Hematopoietic multipotent progenitor cell treated with erythropoietin and hydrocortisone succinate and interleukin-3 and kit ligand, for 6 days (in vitro differentiated cells): ENCODE results near the gene CDCA3.
"Not testable (repeated sequence)": the region's sequence is repeated elsewhere in the genome, so short reads cannot be mapped to it uniquely, and the experiment has no call there.

Experiments
- DNase-seq: peaks from one replicate; pipeline ENCODE4 v3.0.0-alpha.2; 2015

Gene CDCA3

DNA sequence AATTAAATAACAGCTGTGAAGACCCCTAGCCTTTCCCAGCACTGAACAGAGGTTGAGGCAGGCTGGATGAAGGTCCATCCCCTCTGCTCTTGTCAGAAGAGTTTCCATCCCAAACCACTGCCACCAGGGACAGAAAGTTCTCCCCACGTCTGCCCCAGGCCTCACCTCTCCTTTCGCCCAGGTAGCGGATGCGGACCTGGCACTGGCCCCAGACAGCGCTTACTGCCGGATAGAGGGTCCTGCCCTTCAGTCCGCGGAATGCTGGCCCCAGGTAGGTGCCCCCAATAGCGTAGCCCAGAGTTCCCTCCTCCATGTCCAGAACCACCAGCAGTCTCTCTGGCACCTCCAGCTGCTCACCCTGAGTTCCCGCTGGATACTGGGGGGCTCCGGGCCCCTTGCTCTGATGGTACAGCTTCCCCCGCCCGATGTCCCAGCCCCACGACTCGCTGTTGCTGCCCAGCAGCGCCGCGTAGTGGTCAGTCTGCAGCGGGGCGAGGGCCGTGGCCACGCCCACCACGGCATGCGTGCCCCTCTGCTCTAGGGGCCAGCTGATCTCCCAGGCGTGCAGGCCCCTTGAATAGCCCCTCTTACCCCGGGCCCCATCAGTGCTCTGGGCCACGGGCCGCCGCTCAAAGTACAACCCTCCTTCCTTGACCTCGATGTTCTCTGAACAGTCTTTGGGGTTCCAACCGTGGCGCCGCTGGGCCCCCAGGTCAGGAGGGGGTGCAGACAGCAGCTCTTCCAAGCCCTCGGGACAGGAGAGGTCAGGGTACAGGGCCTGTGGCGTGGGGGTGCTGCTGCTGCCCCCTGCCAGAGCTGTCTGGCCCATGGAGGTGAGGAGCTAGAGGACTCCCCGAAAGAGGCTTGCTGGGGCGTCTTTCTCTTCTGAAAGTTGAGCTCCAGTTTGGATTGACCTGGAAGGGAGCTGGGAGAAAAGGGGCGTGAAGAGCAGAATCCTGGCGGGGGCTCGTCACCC lies 21.3 kb upstream of the CDCA3 start:
- peak; percentile 89 for DNase-seq

DNA sequence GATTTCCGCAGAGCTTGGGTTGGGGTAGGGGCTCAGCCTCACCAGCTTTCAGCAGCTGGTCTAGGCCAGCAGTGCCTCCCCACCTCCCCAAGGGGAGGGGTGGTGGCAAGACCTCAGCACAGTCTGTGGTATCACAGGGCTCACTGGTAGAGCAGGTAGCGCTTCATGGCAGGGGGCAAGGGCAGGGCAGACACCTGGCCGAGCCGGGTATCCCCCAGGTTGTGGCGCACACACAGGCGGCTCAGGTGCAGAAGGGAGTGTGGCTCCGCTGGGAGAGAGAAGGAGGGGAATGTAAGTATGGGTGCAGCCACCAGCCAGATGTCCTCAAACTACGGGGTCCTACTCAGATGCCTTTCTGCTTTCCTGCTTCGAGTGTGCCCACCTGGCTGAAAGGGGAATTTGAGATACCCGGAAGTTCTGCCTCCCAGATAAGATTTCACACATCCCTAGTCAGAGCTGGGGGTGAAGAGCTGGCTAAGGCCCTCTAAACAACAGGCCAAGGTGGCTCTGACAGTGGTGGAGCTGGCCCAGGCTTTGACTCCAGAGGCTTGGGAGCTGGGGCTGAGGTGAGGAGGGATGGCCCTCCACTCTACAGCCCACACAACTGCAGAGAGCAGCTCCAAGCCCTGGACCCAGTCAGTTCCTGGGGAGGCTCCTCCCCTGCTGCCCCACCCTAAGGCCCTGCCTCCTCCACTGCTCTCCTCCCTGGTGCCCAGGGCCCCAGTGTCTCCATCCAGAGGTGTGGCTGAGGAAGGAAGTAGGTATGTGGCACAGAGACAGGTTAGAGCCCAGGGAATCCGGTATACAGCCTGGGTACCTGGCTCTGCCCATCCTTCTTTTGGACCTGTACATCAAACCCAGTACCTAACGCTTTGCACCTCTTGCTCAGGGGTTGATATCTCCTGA lies 20.2 kb upstream of the CDCA3 start:
- peak; percentile 81 for DNase-seq

DNA sequence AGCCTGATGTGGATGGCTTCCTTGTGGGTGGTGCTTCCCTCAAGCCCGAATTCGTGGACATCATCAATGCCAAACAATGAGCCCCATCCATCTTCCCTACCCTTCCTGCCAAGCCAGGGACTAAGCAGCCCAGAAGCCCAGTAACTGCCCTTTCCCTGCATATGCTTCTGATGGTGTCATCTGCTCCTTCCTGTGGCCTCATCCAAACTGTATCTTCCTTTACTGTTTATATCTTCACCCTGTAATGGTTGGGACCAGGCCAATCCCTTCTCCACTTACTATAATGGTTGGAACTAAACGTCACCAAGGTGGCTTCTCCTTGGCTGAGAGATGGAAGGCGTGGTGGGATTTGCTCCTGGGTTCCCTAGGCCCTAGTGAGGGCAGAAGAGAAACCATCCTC lies 19.2 kb upstream of the CDCA3 start:
- not testable (repeated sequence) for DNase-seq

DNA sequence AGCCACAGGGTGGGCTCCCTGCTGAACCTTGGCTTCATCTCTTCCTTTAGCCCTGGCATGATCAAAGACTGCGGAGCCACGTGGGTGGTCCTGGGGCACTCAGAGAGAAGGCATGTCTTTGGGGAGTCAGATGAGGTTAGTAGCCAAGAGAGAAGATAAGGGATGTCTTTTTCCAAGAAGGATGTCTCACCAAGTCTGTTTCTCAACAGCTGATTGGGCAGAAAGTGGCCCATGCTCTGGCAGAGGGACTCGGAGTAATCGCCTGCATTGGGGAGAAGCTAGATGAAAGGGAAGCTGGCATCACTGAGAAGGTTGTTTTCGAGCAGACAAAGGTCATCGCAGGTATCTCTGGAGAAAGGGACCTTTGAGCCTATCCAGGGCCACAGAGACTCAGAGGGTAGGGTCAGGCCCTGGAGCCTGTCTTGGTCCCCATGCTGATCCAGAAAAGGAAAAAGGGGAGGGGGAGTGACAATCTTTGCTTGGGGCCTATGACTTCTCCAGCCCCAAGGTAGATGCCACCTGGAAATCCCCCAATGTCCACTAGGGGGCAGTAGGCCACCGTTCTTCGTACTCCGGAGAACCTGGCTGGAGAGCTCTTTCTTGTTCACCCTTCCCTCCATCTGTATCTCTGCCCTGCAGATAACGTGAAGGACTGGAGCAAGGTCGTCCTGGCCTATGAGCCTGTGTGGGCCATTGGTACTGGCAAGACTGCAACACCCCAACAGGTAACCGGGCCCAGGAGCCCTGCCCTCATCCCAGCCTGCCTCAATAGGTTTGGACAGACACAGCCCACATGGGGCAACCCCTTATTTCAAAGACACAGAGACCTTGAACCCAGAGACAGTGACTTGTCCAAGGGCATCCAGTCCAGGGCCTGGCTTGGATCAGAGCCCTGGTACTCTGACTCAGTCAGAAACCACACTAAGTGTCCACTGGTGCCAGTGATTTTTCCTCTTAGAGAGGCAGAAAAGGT lies 18.2 kb upstream of the CDCA3 start:
- DNase-seq = peak; percentile 92

DNA sequence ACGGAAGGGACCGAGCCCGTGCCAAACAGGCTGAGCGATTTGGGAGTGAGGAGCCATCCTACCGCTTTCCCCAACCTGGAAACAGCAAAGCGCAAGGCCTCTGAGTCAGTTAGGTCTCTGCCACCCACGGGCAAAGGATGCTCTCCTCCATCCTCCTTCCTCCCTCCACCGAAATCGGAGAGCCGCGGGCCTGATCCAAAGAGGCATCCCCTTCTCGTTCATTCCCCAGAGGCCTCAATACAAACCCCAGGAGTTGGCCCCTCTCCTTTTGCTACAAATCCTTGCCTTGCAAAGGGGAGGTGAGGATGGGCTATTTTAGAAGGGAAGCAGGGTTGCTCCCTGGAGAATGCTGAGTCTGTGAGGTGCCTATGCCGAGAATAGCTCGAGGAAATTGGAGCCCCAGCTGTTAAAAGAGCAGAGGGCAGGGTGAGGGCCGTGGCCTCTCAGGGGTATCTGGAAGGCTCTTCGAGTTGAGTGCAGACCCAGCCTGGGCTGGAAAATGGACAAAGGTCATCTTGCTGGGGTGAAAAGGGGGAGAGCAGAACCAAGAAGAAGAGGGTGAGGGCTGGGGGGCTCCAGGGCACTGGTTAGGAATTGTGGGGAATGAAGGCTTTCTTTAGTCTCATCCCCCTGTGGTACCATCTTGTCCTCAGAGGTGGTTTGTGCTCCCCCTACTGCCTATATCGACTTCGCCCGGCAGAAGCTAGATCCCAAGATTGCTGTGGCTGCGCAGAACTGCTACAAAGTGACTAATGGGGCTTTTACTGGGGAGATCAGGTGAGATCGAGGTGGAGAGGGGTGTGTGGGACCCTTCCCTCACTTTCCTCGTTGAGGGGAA lies 17.3 kb upstream of the CDCA3 start:
- DNase-seq = peak; percentile 57

DNA sequence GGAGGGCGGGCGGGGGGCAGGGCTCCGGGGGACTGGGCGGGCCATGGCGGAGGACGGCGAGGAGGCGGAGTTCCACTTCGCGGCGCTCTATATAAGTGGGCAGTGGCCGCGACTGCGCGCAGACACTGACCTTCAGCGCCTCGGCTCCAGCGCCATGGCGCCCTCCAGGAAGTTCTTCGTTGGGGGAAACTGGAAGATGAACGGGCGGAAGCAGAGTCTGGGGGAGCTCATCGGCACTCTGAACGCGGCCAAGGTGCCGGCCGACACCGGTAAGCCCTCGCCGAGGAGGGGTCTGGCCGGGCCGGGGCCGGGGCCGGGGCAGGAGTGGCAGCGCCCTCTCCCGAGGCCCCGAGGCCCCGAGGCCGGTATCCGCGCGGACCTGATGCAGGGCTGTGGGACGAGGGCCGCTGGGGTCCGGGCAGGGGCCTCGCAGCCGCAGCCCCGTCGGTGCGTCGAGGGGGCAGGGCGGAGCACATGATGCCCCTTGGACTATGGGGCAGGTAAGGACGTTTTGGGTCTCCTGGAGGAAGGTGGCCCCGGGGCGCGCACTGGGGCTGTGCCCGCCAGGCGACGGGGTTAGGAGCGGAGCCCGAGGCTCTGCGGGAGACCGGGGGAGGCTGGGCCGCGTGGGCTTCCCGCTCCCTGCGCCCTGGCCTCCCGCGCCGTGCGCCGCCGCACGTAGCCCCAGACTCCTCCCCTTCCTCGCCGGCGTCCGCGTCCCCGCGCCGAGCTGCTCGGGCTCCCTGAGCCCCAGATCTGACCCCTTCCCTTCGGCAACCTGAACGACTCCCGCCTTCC lies 16.5 kb upstream of the CDCA3 start, which contains the start of gene TPI1:
TPI1 (plus strand) TSS at position 119 of the 798 bp plus-strand sequence; CDS start at position 155, 36 bp downstream.
- DNase-seq = peak; percentile 90

DNA sequence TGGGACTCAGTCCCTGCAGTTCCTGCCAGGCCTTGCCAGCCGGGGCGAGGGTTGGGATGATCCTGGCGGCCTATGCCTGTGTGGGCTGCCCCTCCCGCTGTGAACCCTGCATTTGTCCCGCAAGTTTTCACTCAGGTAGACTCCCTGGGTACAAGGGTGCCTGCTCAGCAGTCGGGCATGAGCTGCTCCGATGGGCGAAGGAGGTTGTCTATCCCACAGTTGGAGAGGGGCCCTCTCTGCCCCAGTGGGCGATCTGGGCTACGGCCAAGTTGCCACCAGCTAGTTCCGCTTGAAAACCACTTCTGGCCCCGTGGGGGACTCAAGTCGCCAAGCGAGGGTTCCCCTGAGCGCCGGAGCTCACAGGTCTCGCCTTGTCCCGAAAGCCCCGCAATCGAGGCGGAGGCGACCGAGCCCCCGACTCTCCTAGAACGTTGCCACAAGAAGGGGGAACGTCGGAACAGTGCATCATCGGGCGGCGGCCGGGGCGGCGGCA lies 15.9 kb upstream of the CDCA3 start:
- no peak for DNase-seq

DNA sequence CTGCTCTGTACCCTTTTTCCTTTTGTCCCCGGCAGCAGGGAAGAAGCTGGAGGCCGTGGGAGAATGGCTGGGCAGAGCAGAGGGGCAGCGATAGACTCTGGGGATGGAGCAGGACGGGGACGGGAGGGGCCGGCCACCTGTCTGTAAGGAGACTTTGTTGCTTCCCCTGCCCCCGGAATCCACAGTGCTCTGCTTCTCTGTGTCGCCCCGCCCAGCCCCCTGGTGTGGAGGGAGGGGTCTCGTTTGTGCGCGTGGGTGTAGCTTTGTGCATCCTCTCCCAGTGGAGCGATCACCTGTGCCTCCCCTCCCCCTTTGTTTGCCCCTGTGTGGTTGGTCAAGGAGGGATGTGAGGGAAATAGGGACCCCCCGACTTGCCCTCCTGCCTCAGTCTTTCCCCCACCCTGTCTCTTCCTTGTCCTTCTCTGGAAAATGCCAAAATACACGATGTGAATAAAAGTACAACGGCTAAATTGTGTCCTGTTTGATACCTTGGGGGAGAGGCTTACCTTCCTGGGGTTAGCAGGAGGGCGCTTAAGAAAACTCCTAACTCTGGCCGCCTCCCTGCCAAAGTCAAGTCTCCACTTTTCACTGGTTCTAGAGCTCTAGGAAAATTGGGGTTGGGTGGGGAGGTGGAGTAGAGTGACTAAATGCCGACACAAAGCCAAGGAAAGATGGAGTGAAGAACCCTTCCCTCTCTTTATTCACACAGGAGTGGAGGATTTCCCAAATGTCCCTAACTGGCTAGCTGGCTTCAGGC lies 15.3 kb upstream of the CDCA3 start:
- no peak for DNase-seq

DNA sequence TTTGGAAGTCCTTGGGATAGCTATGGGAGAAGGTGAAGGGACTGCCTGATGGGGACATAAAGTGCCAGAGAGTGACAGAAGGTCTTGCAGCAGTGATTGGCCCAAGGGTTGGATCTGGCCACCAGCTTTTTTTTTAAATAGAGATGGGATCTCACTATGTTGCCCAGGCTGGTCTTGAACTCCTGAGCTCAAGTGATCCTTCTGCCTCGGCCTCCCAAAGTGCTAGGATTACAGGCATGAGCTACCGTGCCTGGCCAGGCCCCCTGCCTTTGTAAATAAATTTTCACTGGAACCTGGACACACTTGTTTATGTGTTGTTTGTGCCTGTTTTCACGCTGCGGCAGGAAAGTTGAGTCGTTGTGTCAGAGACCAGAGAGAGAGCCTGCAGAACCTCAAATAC lies 14.2 kb upstream of the CDCA3 start:
- not testable (repeated sequence) for DNase-seq

DNA sequence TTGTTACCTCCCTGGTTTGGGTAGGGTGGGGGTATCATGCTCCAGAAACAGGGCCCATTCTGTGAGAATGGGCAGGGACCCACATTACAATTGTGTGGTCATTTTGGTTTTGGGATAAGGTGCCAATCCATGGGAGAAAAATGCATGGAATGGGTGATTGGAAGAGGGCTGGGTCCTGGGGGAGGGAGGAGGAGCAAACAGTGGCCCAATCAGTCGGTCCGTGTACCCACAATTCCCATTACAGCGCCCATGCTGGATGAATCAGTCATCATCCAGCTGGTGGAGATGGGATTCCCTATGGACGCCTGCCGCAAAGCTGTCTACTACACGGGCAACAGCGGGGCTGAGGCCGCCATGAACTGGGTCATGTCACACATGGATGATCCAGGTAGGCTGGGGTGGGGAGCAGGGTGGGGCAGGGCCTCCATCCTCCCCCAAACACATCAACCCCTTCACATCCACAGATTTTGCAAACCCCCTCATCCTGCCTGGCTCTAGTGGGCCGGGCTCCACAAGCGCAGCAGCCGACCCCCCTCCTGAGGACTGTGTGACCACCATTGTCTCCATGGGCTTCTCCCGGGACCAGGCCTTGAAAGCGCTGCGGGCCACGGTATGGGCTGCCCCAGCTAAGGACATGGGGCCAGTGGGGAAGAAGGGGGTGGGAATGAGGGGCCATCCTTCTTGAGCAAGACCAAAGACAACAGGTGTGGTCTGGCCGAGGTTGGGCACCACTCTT lies 12.7 kb upstream of the CDCA3 start:
- DNase-seq = no peak

DNA sequence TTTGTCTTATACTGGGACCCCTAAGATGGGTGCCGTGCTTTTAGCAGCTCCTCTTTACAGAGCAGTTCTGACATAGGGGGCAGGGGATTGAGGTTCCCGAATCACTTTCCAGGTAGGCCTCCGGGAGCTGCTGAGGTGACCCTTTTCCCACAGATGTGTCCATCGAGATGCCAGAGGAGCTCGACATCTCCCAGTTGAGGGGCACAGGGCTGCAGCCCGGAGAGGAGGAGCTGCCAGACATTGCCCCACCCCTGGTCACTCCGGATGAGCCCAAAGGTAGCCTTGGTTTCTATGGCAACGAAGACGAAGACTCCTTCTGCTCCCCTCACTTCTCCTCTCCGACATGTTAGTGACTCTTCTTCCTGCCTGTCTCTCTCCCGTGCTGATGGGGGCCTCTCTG lies 11.9 kb upstream of the CDCA3 start:
- no peak for DNase-seq

DNA sequence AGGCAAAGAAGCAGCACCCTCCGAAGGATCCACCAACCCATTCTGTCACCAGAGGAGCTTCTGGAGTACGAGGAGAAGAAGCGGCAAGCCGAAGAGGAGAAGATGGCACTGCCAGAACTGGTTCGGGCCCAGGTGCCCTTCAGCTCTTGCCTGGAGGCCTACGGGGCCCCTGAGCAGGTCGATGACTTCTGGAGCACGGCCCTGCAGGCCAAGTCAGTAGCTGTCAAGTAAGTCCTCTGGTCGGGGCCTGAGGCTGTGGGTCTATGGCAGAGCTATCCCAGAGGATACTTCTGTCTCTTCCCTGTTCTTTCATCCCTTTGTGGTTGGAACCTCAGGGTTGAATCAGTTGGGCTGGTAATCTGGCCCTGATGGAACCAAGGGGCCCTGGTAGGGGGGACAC lies 10.3 kb upstream of the CDCA3 start:
- DNase-seq = no peak

DNA sequence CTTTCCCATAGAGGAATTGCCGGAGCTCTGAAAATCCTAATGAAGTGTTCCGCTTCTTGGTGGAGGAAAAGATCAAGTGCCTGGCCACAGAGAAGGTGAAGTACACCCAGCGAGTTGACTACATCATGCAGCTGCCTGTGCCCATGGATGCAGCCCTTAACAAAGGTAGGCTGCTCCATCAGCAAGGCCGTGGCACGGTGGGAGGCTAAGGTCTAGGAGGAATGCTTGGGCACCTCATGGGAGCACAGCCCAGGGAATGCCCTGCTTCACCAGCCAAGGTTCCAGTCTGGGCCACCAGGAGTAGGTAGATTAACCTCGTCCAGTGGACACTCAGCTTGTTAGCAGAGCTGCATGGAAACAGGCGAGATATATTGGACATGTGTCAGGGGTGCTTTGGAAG lies 9.9 kb upstream of the CDCA3 start:
- DNase-seq = no peak

DNA sequence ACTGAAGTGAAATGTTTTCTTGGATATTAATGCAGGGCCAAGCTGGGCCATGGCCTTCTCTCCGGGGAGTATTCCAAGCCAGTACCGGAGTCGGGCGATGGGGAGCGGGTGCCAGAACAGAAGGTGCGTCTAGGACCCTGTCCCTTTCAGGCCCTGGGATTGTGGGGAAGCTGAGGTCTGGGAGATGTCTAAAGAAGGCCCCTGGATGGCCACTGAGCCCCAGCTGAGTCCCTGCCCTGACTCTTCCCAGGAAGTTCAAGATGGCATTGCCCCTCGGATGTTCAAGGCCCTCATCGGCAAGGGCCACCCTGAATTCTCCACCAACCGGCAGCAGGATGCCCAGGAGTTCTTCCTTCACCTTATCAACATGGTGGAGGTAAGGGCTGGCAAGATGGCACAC lies 9.0 kb upstream of the CDCA3 start:
- DNase-seq = no peak

DNA sequence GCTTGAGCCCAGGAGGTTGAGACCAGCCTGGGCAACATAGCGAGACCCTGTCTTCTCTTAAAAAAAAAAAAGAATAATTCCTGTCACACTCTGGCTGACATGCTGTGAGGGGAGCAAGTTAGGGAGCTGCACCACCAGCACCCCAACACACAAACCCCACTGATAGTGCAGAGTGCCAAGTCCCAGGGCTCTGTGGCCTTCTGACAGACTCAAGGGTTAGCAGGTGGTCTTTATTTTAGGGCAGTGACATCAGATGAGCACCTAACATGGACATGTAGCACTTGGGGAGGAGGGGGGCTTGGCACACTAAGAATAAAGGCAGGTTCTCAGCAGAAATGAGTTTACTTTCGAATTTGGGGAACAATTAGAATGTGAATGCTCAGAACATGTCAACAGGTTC lies 7.7 kb upstream of the CDCA3 start:
- no peak for DNase-seq

DNA sequence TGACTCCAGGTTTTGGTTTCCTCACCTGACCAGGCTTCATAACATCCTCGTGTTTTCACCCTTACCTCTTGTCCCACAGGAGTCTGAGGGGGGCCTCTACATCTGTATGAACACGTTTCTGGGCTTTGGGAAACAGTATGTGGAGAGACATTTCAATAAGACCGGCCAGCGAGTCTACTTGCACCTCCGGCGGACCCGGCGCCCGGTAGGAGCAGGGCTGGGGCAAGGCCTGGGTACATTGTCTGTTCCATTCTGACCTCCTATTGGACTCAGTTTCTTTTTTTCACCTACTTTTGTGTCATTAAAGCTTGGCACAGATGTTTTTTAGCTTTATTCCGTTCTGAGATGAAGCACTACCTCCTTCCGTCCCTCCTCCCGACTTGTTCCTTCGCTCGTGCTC lies 4.2 kb upstream of the CDCA3 start:
- DNase-seq = no peak

DNA sequence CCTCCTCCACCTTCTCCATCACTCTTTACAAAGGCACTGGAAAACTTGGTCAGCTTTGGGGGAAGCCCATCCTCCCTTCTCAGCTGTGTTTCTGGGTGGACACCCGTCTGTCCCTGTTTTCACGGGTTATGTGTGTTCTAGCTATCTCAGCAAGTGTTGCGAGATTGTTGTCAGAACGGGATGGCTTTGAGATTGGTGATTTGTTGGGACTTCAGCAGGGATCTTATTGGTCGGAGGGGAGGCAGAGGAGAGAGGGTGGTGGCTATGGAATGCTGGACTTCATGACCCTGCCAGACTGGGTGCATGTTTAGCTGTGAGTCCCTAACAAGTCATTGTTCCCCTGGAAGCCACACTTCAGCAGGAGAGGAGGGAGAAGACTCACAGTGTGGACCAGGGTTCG lies 3.0 kb upstream of the CDCA3 start:
- DNase-seq = no peak

DNA sequence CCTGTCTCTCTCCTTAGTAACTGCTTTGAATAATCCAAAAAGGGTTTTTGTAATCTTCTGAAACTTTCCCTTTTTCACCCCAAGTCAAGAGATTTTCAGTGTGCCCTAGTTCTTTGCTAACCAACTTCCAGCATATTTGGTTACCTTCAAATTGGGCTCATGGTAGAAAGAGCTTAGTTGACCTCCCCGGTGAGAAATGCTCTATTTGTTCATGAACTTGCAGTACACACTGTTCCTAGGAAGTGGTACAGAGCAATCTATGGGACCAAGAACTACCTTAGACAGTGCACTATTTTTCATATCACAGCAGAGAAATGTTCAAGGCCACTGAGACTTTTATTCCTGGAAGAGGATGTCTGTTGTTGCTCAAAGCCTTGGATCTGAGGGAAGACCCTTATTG lies 2.5 kb upstream of the CDCA3 start:
- DNase-seq = no peak
